PC-9 (cell line): ENCODE results near the gene PRMT1. TPM values are rescaled to one million over a fixed set of nuclear protein-coding genes. Genes with fewer than 3 reads are reported as not detected.

Experiments
- BruUV-seq: library from RNA; stranded (reverse); fragments of 400-500 nt; replicated peaks from 2 replicates; lab custom pipeline; 2021; lab: Mats Ljungman, UMichigan
- CTCF ChIA-PET: fragments of 300-600 bp; sonication (Branson Sonifier 250); formaldehyde crosslinking; loops from one replicate; lab custom pipeline; 2022; ENCODE audit warnings: antibody characterized with exemption; lab: Charles Lee
- POLR2A ChIA-PET: fragments of 300-600 bp; sonication (Branson Sonifier 250); formaldehyde crosslinking; loops from one replicate; lab custom pipeline; 2022; ENCODE audit warnings: antibody characterized with exemption; ENCODE audit not compliant: unreplicated experiment; lab: Charles Lee
- DNase-seq, 2 experiments: peaks; one replicate each; pipeline versions ENCODE4 v3.0.0 to v3.0.0-alpha.2; 2015 to 2022; ENCODE audit warnings: mixed read lengths in 1 of 2
- H2AFZ ChIP-seq: fragments of 200-600 bp; sonication (generic); 2 replicates; pipeline ENCODE4 v1.8.1; 2017; ENCODE audit warnings: antibody characterized with exemption
- H3F3A ChIP-seq: fragments of 200-600 bp; sonication (generic); 2 replicates; pipeline ENCODE4 v1.8.1; 2017; ENCODE audit warnings: antibody characterized with exemption, mild to moderate bottlenecking, low read depth; ENCODE audit not compliant: insufficient read depth
- H3K27ac ChIP-seq: fragments of 200-600 bp; sonication (generic); 2 replicates; pipeline ENCODE4 v1.6.1; 2016; ENCODE audit warnings: mixed run types
- H3K27me3 ChIP-seq: fragments of 200-600 bp; sonication (generic); 2 replicates; pipeline ENCODE4 v1.6.1; 2016; ENCODE audit warnings: low read depth, mixed run types; ENCODE audit not compliant: insufficient read depth
- H3K36me3 ChIP-seq: fragments of 200-600 bp; sonication (generic); 2 replicates; pipeline ENCODE4 v1.6.1; 2016; ENCODE audit warnings: low read depth, mixed run types
- H3K4me1 ChIP-seq: fragments of 200-600 bp; sonication (generic); replicated peaks from 2 replicates; pipeline ENCODE4 v1.6.1; 2016; ENCODE audit warnings: mixed run types; ENCODE audit not compliant: insufficient read depth
- H3K4me2 ChIP-seq: fragments of 200-600 bp; sonication (generic); 2 replicates; pipeline ENCODE4 v1.6.1; 2017; ENCODE audit warnings: mixed run types
- H3K4me3 ChIP-seq: fragments of 200-600 bp; sonication (generic); 2 replicates; pipeline ENCODE4 v1.6.1; 2016; ENCODE audit warnings: mixed run types
- H3K79me2 ChIP-seq: fragments of 200-600 bp; sonication (generic); 2 replicates; pipeline ENCODE4 v1.6.1; 2017; ENCODE audit warnings: low read depth, mixed run types
- H3K9me2 ChIP-seq: fragments of 200-600 bp; sonication (generic); 2 replicates; pipeline ENCODE4 v1.8.1; 2017; ENCODE audit warnings: mild to moderate bottlenecking; ENCODE audit not compliant: insufficient read depth
- H3K9me3 ChIP-seq: fragments of 200-600 bp; sonication (generic); 2 replicates; pipeline ENCODE4 v1.8.1; 2016; ENCODE audit warnings: low read depth; ENCODE audit not compliant: insufficient read depth
- H4K20me1 ChIP-seq: fragments of 200-600 bp; sonication (generic); 2 replicates; pipeline ENCODE4 v1.8.1; 2017; ENCODE audit not compliant: insufficient read depth
- CTCF ChIP-seq: fragments of 200-600 bp; sonication (generic); conservative IDR thresholded peaks from 2 replicates; pipeline ENCODE4 v1.6.1; 2017; ENCODE audit warnings: mixed run types, antibody characterized with exemption, mild to moderate bottlenecking, moderate library complexity
- EZH2 ChIP-seq: fragments of 200-600 bp; sonication (generic); IDR thresholded peaks from 2 replicates; pipeline ENCODE4 v1.8.0; 2017; ENCODE audit warnings: antibody characterized with exemption, low read depth
- intact Hi-C: fragments of 100-400 bp; cut with micrococcal nuclease; formaldehyde crosslinking; loops from one replicate; pipeline ENCODE4 v1.10.0; 2022; ENCODE audit not compliant: unreplicated experiment
- total RNA-seq: library from RNA; stranded (reverse); gene quantifications from 2 replicates; pipeline ENCODE4 v1.2.3, GENCODE V29; 2021

PRMT1 gene
- total RNA-seq, 1 experiment from 2014 or later = 261 TPM

- POLR2A ChIA-PET = no interaction called here
- no peaks in the 10 kb centered on the region for H3K27me3 ChIP-seq
Measured at GRCh38 chr19:49687566-49688316, 10.7 kb downstream of the PRMT1 start.

GRCh38 chr19:49688531-49689132 is 11.6 kb downstream of the PRMT1 start:
- H3K9me2 ChIP-seq = no peaks in the 10 kb centered on the region
- H3K79me2 ChIP-seq = peaks cover 14% of the 10 kb centered on the region
- no peak overlapping the region for H2AFZ ChIP-seq
- H3K4me1 ChIP-seq = no peaks in the 10 kb centered on the region
- H4K20me1 ChIP-seq = peaks cover 64% of the 10 kb centered on the region
- peaks cover 24% of the 10 kb centered on the region for H3K36me3 ChIP-seq
- H3K9me3 ChIP-seq = no peaks in the 10 kb centered on the region
- intact Hi-C loops = no loop called here
- no peak overlapping the region for H3K4me3 ChIP-seq
- DNase-seq = no peak
- H3K27ac ChIP-seq = no peak overlapping the region
- ChIA-PET POLR2A (no interaction called here), CTCF (no interaction called here)
- H3K4me2 ChIP-seq = no peak overlapping the region
- TF ChIP-seq EZH2 (no peak), CTCF (no peak)
- H3F3A ChIP-seq = peaks cover 58% of the 10 kb centered on the region; the same call in 1 of the 2 replicates
- no TSS peak for BruUV-seq
- no peaks in the 10 kb centered on the region for H3K27me3 ChIP-seq

More at GRCh38 chr19:49687566-49688316, 10.7 kb downstream of the PRMT1 start:
- Histone ChIP-seq H3K4me1 (no peaks in the 10 kb centered on the region), H3K79me2 (peaks cover 21% of the 10 kb centered on the region), H3K9me3 (no peaks in the 10 kb centered on the region), H4K20me1 (peaks cover 73% of the 10 kb centered on the region), H3F3A (peaks cover 61% of the 10 kb centered on the region; the same call in 1 of the 2 replicates), H3K9me2 (no peaks in the 10 kb centered on the region), H2AFZ (no peak overlapping the region), H3K27ac (no peak overlapping the region), H3K4me3 (no peak overlapping the region), H3K36me3 (peaks cover 25% of the 10 kb centered on the region), H3K4me2 (no peak overlapping the region)
- intact Hi-C loops = no loop called here
- TF ChIP-seq CTCF = no peak
- no peak for TF ChIP-seq EZH2
- no peak for DNase-seq
- CTCF ChIA-PET = no interaction called here
- BruUV-seq = no TSS peak

GRCh38 chr19:49689133-49690078 is 12.3 kb downstream of the PRMT1 start, which contains the start of gene ADM5:
TSS of gene ADM5 (plus strand) at chr19:49689594. CDS start at chr19:49689838, 244 bp downstream.
- intact Hi-C loops = no loop called here
- TF ChIP-seq CTCF (no peak), EZH2 (no peak)
- BruUV-seq = no TSS peak
- no peak within 1 kb of the TSS for H3K27ac ChIP-seq
- H3K9me2 ChIP-seq = no peaks in the 10 kb centered on the region
- DNase-seq = no peak
- H3K79me2 ChIP-seq = peaks cover 7% of the 10 kb centered on the region; the same call in 1 of the 2 replicates
- ChIA-PET POLR2A (no interaction called here), CTCF (no interaction called here)
- H3K4me2 ChIP-seq = no peak within 1 kb of the TSS
- no peak within 1 kb of the TSS for H2AFZ ChIP-seq
- H3K4me3 ChIP-seq = no peak within 1 kb of the TSS
- H3K9me3 ChIP-seq = no peaks in the 10 kb centered on the region
- peaks cover 56% of the 10 kb centered on the region for H4K20me1 ChIP-seq
- H3K27me3 ChIP-seq = no peaks in the 10 kb centered on the region
- no peaks in the 10 kb centered on the region for H3K4me1 ChIP-seq
- H3F3A ChIP-seq = peaks cover 50% of the 10 kb centered on the region; the same call in 1 of the 2 replicates
- peaks cover 17% of the 10 kb centered on the region for H3K36me3 ChIP-seq
